CD14-positive monocyte (primary cell): Measurements from ENCODE around the gene CCND1. TPM values are rescaled to one million over a fixed set of nuclear protein-coding genes. Genes with fewer than 3 reads are reported as not detected.

Source experiments
- DNase-seq, 3 donors: peaks; one replicate each; pipeline ENCODE4 v3.0.0-alpha.2; 2011 to 2022
- H2AFZ ChIP-seq: 2 replicates; pipeline ENCODE4 v1.6.0; 2012; ENCODE audit warnings: mild to moderate bottlenecking, low read depth, low read length, inconsistent platforms; ENCODE audit not compliant: insufficient read depth, poor library complexity, severe bottlenecking
- H3K27ac ChIP-seq, 2 donors: 1 replicate in 1 of 2; 2 replicates in 1 of 2; pipeline ENCODE4 v1.5.1; 2012 to 2013; ENCODE audit warnings: low read length in 2 of 2, control low read depth in 1 of 2, inconsistent platforms in 1 of 2, low read depth in 1 of 2, mild to moderate bottlenecking in 1 of 2
- H3K27me3 ChIP-seq, 2 donors: one replicate each; pipeline versions ENCODE4 v1.6.0 to v1.6.1; 2011 to 2013; ENCODE audit warnings: low read length in 2 of 2; ENCODE audit not compliant: control insufficient read depth in 2 of 2, insufficient read depth in 2 of 2
- H3K36me3 ChIP-seq, 2 donors: replicated peaks in 1 of 2; 1 replicate in 1 of 2; 2 replicates in 1 of 2; pipeline versions ENCODE4 v1.5.1 to v1.6.1; 2012 to 2013; ENCODE audit warnings: low read length in 2 of 2, control low read depth in 1 of 2, inconsistent platforms in 1 of 2, mild to moderate bottlenecking in 1 of 2; ENCODE audit not compliant: insufficient read depth in 2 of 2, control insufficient read depth in 1 of 2
- H3K4me1 ChIP-seq, 2 donors: 1 replicate in 1 of 2; 2 replicates in 1 of 2; pipeline versions ENCODE4 v1.5.1 to v1.6.1; 2012 to 2013; ENCODE audit warnings: low read length in 2 of 2, control low read depth in 1 of 2, inconsistent platforms in 1 of 2, mild to moderate bottlenecking in 1 of 2, moderate library complexity in 1 of 2; ENCODE audit not compliant: insufficient read depth in 2 of 2, control insufficient read depth in 1 of 2
- H3K4me2 ChIP-seq: replicated peaks from 2 replicates; pipeline ENCODE3; 2012; ENCODE audit warnings: low read length, moderate library complexity, mild to moderate bottlenecking; ENCODE audit not compliant: poor library complexity, severe bottlenecking; ENCODE audit errors: extremely low read depth
- H3K4me3 ChIP-seq, 3 experiments: fragments of 200-600 bp in 1 of 3; sonication (generic) in 1 of 3; replicated peaks in 1 of 3; 1 replicate in 2 of 3; 2 replicates in 1 of 3; pipeline ENCODE4 v1.5.1; 2011 to 2013; ENCODE audit warnings: low read length in 3 of 3, mild to moderate bottlenecking in 3 of 3, control low read depth in 2 of 3, low read depth in 2 of 3, inconsistent platforms in 1 of 3, moderate library complexity in 1 of 3
- H3K79me2 ChIP-seq: 2 replicates; pipeline ENCODE4 v1.6.0; 2012; ENCODE audit warnings: mild to moderate bottlenecking, control low read depth, inconsistent platforms, low read length, moderate library complexity; ENCODE audit not compliant: insufficient read depth
- H3K9ac ChIP-seq: 2 replicates; pipeline ENCODE4 v1.6.0; 2017; ENCODE audit warnings: low read length, mild to moderate bottlenecking; ENCODE audit not compliant: insufficient read depth, poor library complexity, severe bottlenecking
- H3K9me3 ChIP-seq, 2 donors: replicated peaks in 1 of 2; 1 replicate in 1 of 2; 2 replicates in 1 of 2; pipeline versions ENCODE4 v1.5.1 to v1.6.1; 2012 to 2013; ENCODE audit warnings: low read length in 2 of 2, control low read depth in 1 of 2; ENCODE audit not compliant: control insufficient read depth in 1 of 2, insufficient read depth in 1 of 2
- H4K20me1 ChIP-seq: 2 replicates; pipeline ENCODE4 v1.6.0; 2012; ENCODE audit warnings: mild to moderate bottlenecking, low read length, control low read depth, moderate library complexity; ENCODE audit not compliant: insufficient read depth
- H3K27ac Mint-ChIP-seq, 7 donors: one replicate each; pipeline ENCODE4 v1.8.0; 2020; ENCODE audit warnings: mild to moderate bottlenecking in 7 of 7, mixed read lengths in 7 of 7, moderate library complexity in 6 of 7, inconsistent platforms in 2 of 7
- H3K27me3 Mint-ChIP-seq, 3 donors: one replicate each; pipeline ENCODE4 v1.8.0; 2021 to 2022; ENCODE audit warnings: low read depth in 3 of 3, mild to moderate bottlenecking in 3 of 3, mixed read lengths in 3 of 3, moderate library complexity in 3 of 3, inconsistent platforms in 1 of 3
- H3K36me3 Mint-ChIP-seq, 2 donors: one replicate each; pipeline ENCODE4 v1.8.0; 2020; ENCODE audit warnings: mixed read lengths in 2 of 2, inconsistent platforms in 1 of 2, mild to moderate bottlenecking in 1 of 2
- H3K4me1 Mint-ChIP-seq: one replicate; pipeline ENCODE4 v1.8.0; 2020; ENCODE audit warnings: mild to moderate bottlenecking, mixed read lengths
- H3K4me3 Mint-ChIP-seq, 2 donors: one replicate each; pipeline ENCODE4 v1.8.0; 2020; ENCODE audit warnings: mild to moderate bottlenecking in 2 of 2, mixed read lengths in 2 of 2, moderate library complexity in 1 of 2
- H3K9me3 Mint-ChIP-seq, 7 donors: one replicate each; pipeline ENCODE4 v1.8.0; 2020 to 2022; ENCODE audit warnings: mixed read lengths in 7 of 7, mild to moderate bottlenecking in 6 of 7, moderate library complexity in 6 of 7, inconsistent platforms in 2 of 7
- WGBS: methylation state at CpG from one replicate; pipeline ENCODE4 v1.1.5; 2013; ENCODE audit warnings: missing lambda C conversion rate; ENCODE audit not compliant: insufficient coverage; 5-methylcytosine and 5-hydroxymethylcytosine counted together
- intact Hi-C, 2 donors: fragments of 100-400 bp; cut with micrococcal nuclease; formaldehyde crosslinking; loops; one replicate each; pipeline versions ENCODE4 v1.15.0 to v1.15.1; 2023
- polyA plus RNA-seq, 3 donors: library from polyadenylated mRNA; depleted of rRNA in 1 of 3; unstranded in 2 of 3; stranded (reverse) in 1 of 3; fragments of 300-500 nt in 2 of 3; fragments of >200 nt in 1 of 3; fragmentation: Illumina TruSeq in 2 of 3; gene quantifications; 1 replicate in 2 of 3; 2 replicates in 1 of 3; pipeline ENCODE4 v1.2.3, GENCODE V29; 2012 to 2021
- TF ChIP-seq, protein P1 (sequence below): fragments of 200-600 bp; IDR thresholded peaks from one replicate; pipeline ENCODE4 v1.8.0; 2022; ENCODE audit warnings: antibody characterized with exemption, mild to moderate bottlenecking

The CCND1 gene
- polyA plus RNA-seq, 3 donors: 0.01 TPM; not detected in 2

GRCh38 chr11:69683764-69684333, 42.9 kb downstream of the CCND1 start:
- TF ChIP-seq, protein P1, sequence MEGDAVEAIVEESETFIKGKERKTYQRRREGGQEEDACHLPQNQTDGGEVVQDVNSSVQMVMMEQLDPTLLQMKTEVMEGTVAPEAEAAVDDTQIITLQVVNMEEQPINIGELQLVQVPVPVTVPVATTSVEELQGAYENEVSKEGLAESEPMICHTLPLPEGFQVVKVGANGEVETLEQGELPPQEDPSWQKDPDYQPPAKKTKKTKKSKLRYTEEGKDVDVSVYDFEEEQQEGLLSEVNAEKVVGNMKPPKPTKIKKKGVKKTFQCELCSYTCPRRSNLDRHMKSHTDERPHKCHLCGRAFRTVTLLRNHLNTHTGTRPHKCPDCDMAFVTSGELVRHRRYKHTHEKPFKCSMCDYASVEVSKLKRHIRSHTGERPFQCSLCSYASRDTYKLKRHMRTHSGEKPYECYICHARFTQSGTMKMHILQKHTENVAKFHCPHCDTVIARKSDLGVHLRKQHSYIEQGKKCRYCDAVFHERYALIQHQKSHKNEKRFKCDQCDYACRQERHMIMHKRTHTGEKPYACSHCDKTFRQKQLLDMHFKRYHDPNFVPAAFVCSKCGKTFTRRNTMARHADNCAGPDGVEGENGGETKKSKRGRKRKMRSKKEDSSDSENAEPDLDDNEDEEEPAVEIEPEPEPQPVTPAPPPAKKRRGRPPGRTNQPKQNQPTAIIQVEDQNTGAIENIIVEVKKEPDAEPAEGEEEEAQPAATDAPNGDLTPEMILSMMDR: peak; percentile 10
- Histone ChIP-seq H3K4me2 (no peak overlapping the region), H4K20me1 (no peaks in the 10 kb centered on the region), H3K4me3 (no peak overlapping the region), H3K4me1 (peaks cover 3 to 4% of the 10 kb centered on the region in 2 donors), H3K36me3 (no peaks in the 10 kb centered on the region), H2AFZ (no peak overlapping the region), H3K27ac (no peak overlapping the region), H3K79me2 (no peaks in the 10 kb centered on the region), H3K9ac (no peak overlapping the region), H3K9me3 (peaks cover 0 to 6% of the 10 kb centered on the region in 2 donors), H3K27me3 (peaks cover 4 to 21% of the 10 kb centered on the region in 2 donors)
- no peaks in the 10 kb centered on the region for H3K36me3 Mint-ChIP-seq
- 74% methylated on average over 7 of the region's 9 CpGs for WGBS
- intact Hi-C loops: loop anchor here in 1 of 2 donors (10.0 kb wide), 1 partner anchor 511 kb away; no protein-coding TSS in a partner anchor
- DNase-seq: no peak
- H3K9me3 Mint-ChIP-seq: peaks cover 0 to 9% (median 4%) of the 10 kb centered on the region in 7 donors
- peaks cover 8% of the 10 kb centered on the region for H3K4me1 Mint-ChIP-seq
- H3K27me3 Mint-ChIP-seq: peaks cover 27 to 43% (median 35%) of the 10 kb centered on the region in 3 donors
- no peak overlapping the region for H3K27ac Mint-ChIP-seq
- no peak overlapping the region for H3K4me3 Mint-ChIP-seq

DNA sequence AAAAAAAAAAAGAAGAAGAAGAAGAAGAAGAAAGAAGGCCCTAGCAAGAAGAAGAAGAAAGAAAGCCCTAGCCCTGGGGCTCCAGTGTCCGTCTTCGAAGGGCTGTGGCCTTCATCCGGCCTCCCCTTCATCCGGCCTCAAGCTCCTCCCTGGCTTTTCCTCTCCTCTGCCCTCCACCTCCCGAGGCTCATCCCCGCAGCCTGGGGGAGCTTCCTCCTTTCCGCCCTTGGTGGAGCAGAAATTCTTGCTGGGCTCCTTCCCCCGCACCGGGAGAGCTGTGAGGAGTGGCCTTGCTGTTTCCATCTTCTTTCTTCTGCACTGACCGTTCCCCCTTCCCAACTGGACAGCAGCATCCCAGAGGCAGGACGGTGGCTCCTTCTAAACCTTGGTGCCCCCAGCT, 43.7 kb downstream of the CCND1 start:
- H3K4me1 ChIP-seq: peaks cover 3 to 4% of the 10 kb centered on the region in 2 donors
- DNase-seq: no peak
- H2AFZ ChIP-seq: no peak overlapping the region
- H3K9me3 ChIP-seq: peaks cover 0 to 6% of the 10 kb centered on the region in 2 donors
- H3K9me3 Mint-ChIP-seq: peaks cover 0 to 9% (median 5%) of the 10 kb centered on the region in 7 donors
- no peak overlapping the region for H3K4me3 Mint-ChIP-seq
- WGBS: 77% methylated on average over 4 of the region's 11 CpGs
- no peaks in the 10 kb centered on the region for H3K36me3 ChIP-seq
- no peak overlapping the region for H3K9ac ChIP-seq
- no peaks in the 10 kb centered on the region for H3K79me2 ChIP-seq
- H3K27me3 ChIP-seq: peaks cover 4 to 21% of the 10 kb centered on the region in 2 donors
- no peaks in the 10 kb centered on the region for H3K36me3 Mint-ChIP-seq
- no peak overlapping the region for H3K27ac ChIP-seq
- no peak overlapping the region for H3K4me2 ChIP-seq
- intact Hi-C loops: loop anchor here in 1 of 2 donors (10.0 kb wide), 1 partner anchor 510 kb away; no protein-coding TSS in a partner anchor
- H3K27me3 Mint-ChIP-seq: peaks cover 27 to 49% (median 36%) of the 10 kb centered on the region in 3 donors
- no peaks in the 10 kb centered on the region for H4K20me1 ChIP-seq
- peak overlapping the region in 2 of 7 donors; percentile 30 to 31 for H3K27ac Mint-ChIP-seq
- no peak overlapping the region for H3K4me3 ChIP-seq
- TF ChIP-seq, protein P1: no peak
- H3K4me1 Mint-ChIP-seq: peaks cover 8% of the 10 kb centered on the region
